ENCODE data around the gene SPTB.

SPTB gene

DNA sequence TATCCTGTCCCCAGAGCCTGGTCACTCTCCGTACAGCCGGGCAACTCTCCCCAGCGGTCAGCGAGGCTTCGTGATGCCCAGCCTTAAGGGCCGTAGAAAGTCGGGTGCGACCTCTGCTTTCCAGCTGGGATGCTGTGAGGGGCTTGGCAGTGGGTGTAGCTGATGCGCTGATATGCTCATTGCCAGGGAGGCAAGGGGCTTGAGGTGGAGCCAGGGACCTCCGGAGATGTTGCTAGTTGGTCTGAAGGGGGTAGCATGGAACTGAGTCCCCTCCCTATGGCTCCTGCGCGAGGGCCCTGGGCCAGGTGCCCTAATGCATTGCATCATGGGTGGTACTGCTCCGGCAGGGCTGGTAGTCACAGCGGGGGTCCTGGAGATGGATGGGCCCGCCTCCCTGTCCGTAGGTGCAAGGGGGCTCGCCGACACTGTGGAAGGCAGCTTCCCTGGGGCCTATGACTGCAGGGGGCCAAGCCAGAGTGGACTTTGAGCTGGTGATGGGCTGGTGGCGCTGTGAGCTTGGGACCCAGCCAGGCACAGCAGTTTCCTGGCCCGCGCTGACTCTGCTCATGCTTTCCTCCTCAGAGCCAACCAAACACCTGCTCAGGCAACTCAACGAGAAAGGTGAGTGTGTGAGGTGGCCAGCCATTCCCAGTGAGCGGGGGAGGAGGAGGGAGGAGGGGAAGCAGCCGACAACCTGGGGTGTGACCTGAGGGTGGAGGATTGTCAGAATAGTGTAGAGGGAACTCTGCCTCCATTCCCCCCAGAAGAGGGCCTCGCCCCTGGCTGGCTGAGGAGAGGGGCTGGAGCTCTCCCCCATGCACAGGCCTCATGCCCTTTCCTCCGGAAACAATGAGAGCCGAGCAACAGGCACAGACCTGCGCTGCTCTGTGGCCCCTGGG, 143.2 kb downstream of the SPTB start:
- H3K4me3 ChIP-seq (ENCODE audit: low read depth in 1 of 2, low read length in 2 of 2), result no peak overlapping the region
- H3K27me3 ChIP-seq (ENCODE audit: control insufficient read depth in 1 of 2, insufficient read depth in 2 of 2, low read length in 2 of 2), result no peaks in the 10 kb centered on the region
- no peaks in the 10 kb centered on the region for H3K9me3 ChIP-seq (ENCODE audit: control insufficient read depth in 1 of 2, low read length in 2 of 2)
- H3K27ac ChIP-seq (ENCODE audit: low read depth, low read length), result peak overlapping the region; percentile 5
- no peak overlapping the region for H3K9ac ChIP-seq (ENCODE audit: low read depth in 1 of 2, low read length in 2 of 2)
- H3K36me3 ChIP-seq (ENCODE audit: control insufficient read depth in 1 of 2, insufficient read depth in 2 of 2, low read length in 2 of 2), result peaks cover 38 to 58% of the 10 kb centered on the region in 2 donors
- H3K4me1 ChIP-seq (ENCODE audit: control insufficient read depth in 1 of 2, insufficient read depth in 2 of 2, low read length in 2 of 2), result peaks cover 13 to 14% of the 10 kb centered on the region in 2 donors

DNA sequence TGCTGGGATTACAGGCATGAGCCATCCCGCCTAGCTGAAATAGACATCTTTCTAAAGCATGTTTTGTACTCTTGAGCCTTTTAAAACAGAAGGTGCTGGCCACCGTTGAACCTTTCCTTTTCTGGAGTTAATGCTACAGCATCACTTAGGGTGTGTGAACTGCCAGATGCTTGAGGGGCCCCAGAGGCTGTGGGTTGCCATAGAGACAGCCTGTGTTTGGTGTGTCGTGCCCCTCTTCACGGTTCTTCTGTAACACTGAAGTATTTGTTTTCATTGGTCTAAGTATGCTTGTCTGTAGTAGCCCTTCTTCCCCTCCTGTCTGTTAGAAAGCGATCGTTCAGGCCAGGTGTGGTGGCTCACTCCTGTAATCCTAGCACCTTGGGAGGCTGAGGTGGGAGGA, 144.7 kb downstream of the SPTB start:
- Histone ChIP-seq H3K36me3 (ENCODE audit: control insufficient read depth in 1 of 2, insufficient read depth in 2 of 2, low read length in 2 of 2) (peaks cover 32 to 58% of the 10 kb centered on the region in 2 donors), H3K27me3 (ENCODE audit: control insufficient read depth in 1 of 2, insufficient read depth in 2 of 2, low read length in 2 of 2) (no peaks in the 10 kb centered on the region), H3K9me3 (ENCODE audit: control insufficient read depth in 1 of 2, low read length in 2 of 2) (no peaks in the 10 kb centered on the region), H3K4me3 (ENCODE audit: low read depth in 1 of 2, low read length in 2 of 2) (no peak overlapping the region), H3K9ac (ENCODE audit: low read depth in 1 of 2, low read length in 2 of 2) (no peak overlapping the region), H3K27ac (ENCODE audit: low read depth, low read length) (no peak overlapping the region), H3K4me1 (ENCODE audit: control insufficient read depth in 1 of 2, insufficient read depth in 2 of 2, low read length in 2 of 2) (peaks cover 13 to 14% of the 10 kb centered on the region in 2 donors)

DNA sequence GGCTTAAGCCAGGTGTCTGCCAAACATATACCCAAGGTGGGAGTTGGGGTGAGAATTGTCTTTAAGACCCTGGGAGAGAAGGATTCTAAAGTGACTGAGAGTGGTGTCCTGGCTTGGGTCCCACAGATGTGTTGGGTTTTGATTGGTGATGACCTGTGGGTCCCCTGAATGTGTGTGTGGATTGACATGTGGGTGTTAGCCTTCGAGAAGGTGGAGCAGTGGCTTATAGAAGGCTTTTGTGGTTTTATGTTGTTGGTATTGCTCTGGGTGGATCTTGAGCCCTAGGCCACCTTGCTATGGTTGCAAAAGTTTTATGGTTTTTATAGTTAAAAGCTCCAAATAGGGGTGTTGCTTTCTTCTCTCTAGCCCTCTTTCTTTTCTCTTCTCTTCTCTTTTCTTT, 145.8 kb downstream of the SPTB start:
- H3K27ac ChIP-seq (ENCODE audit: low read depth, low read length), result no peak overlapping the region
- H3K36me3 ChIP-seq (ENCODE audit: control insufficient read depth in 1 of 2, insufficient read depth in 2 of 2, low read length in 2 of 2), result peaks cover 31 to 54% of the 10 kb centered on the region in 2 donors
- H3K27me3 ChIP-seq (ENCODE audit: control insufficient read depth in 1 of 2, insufficient read depth in 2 of 2, low read length in 2 of 2), result no peaks in the 10 kb centered on the region
- no peaks in the 10 kb centered on the region for H3K9me3 ChIP-seq (ENCODE audit: control insufficient read depth in 1 of 2, low read length in 2 of 2)
- H3K9ac ChIP-seq (ENCODE audit: low read depth in 1 of 2, low read length in 2 of 2), result no peak overlapping the region
- H3K4me3 ChIP-seq (ENCODE audit: low read depth in 1 of 2, low read length in 2 of 2), result no peak overlapping the region
- H3K4me1 ChIP-seq (ENCODE audit: control insufficient read depth in 1 of 2, insufficient read depth in 2 of 2, low read length in 2 of 2), result peaks cover 13 to 14% of the 10 kb centered on the region in 2 donors

DNA sequence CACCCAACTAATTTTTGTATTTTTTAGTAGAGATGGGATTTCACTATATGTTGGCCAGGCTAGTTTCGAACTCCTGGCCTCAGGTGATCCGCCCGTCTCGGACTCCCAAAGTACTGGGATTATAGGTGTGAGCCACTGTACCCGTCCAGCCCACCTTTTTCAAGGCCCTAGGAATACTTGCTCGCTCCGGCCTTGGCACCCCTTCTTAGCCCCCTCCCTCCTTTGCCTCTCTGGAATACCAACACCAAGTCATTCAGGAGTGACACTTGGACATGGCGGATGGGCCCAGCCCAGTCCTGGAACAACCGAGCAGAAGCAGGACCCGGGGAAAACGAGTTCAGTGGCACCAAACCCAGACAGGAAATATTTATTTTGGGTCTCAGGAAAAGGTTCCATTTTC, 146.4 kb downstream of the SPTB start:
- Histone ChIP-seq H3K9me3 (ENCODE audit: control insufficient read depth in 1 of 2, low read length in 2 of 2) (no peaks in the 10 kb centered on the region), H3K4me3 (ENCODE audit: low read depth in 1 of 2, low read length in 2 of 2) (no peak overlapping the region), H3K4me1 (ENCODE audit: control insufficient read depth in 1 of 2, insufficient read depth in 2 of 2, low read length in 2 of 2) (peaks cover 13 to 14% of the 10 kb centered on the region in 2 donors), H3K9ac (ENCODE audit: low read depth in 1 of 2, low read length in 2 of 2) (no peak overlapping the region), H3K27me3 (ENCODE audit: control insufficient read depth in 1 of 2, insufficient read depth in 2 of 2, low read length in 2 of 2) (no peaks in the 10 kb centered on the region), H3K27ac (ENCODE audit: low read depth, low read length) (no peak overlapping the region), H3K36me3 (ENCODE audit: control insufficient read depth in 1 of 2, insufficient read depth in 2 of 2, low read length in 2 of 2) (peaks cover 31 to 57% of the 10 kb centered on the region in 2 donors)

DNA sequence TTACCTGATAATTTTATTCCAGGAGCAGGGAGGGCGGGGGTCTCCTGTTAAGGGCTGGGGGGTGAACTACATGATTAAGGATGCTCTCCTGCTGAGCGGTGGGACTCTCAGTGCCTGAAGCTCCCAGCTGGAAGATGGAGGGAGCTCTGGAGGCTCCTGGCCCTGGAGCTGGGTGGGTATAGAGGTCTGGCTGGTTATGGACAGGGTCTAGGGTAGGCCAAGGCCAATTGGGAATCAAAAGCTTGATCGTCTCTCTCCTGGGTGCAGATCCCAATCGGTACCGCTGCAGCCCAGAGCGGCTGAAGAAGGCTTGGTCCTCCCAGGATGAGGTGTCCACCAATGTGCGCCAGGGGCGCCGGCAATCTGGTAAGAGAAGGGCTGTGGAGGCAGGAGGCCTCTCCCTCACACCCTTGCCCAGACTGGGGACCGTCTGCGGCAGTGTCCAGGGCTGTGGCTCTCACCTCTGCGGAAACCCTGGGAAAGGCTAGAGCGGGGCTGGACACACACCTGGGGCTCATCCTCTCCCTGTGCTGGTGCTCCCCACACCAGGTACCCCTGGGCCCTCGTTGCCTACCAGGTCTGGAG, 147.1 kb downstream of the SPTB start:
- H3K4me3 ChIP-seq (ENCODE audit: low read depth in 1 of 2, low read length in 2 of 2), result no peak overlapping the region

DNA sequence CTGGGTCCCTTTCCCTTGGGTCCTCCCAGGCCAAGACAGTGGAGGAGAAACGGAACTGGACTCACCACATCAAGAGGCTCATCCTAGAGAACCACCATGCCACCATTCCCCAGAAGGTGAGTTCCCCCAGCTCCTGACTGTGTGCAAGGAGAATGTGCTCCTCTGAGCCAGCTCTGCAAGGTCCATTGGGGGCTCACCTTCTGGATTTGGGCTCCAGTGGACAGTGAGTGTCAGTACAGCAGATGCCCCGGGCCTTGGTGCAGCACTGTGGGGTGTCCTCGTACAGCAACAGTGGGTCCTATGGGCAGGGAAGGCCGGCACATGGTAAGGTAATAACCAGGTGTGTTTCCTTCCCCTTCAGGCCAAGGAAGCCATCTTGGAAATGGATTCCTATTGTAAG, 147.6 kb downstream of the SPTB start:
- Histone ChIP-seq H3K9me3 (ENCODE audit: control insufficient read depth in 1 of 2, low read length in 2 of 2) (no peaks in the 10 kb centered on the region), H3K27me3 (ENCODE audit: control insufficient read depth in 1 of 2, insufficient read depth in 2 of 2, low read length in 2 of 2) (no peaks in the 10 kb centered on the region), H3K36me3 (ENCODE audit: control insufficient read depth in 1 of 2, insufficient read depth in 2 of 2, low read length in 2 of 2) (peaks cover 35 to 64% of the 10 kb centered on the region in 2 donors), H3K27ac (ENCODE audit: low read depth, low read length) (no peak overlapping the region), H3K4me1 (ENCODE audit: control insufficient read depth in 1 of 2, insufficient read depth in 2 of 2, low read length in 2 of 2) (peaks cover 11 to 12% of the 10 kb centered on the region in 2 donors), H3K9ac (ENCODE audit: low read depth in 1 of 2, low read length in 2 of 2) (no peak overlapping the region), H3K4me3 (ENCODE audit: low read depth in 1 of 2, low read length in 2 of 2) (no peak overlapping the region)

More for the DNA sequence above, 147.1 kb downstream of the SPTB start:
- Histone ChIP-seq H3K9me3 (ENCODE audit: control insufficient read depth in 1 of 2, low read length in 2 of 2) (no peaks in the 10 kb centered on the region), H3K4me1 (ENCODE audit: control insufficient read depth in 1 of 2, insufficient read depth in 2 of 2, low read length in 2 of 2) (peaks cover 13 to 14% of the 10 kb centered on the region in 2 donors), H3K9ac (ENCODE audit: low read depth in 1 of 2, low read length in 2 of 2) (no peak overlapping the region), H3K36me3 (ENCODE audit: control insufficient read depth in 1 of 2, insufficient read depth in 2 of 2, low read length in 2 of 2) (peaks cover 35 to 64% of the 10 kb centered on the region in 2 donors), H3K27me3 (ENCODE audit: control insufficient read depth in 1 of 2, insufficient read depth in 2 of 2, low read length in 2 of 2) (no peaks in the 10 kb centered on the region), H3K27ac (ENCODE audit: low read depth, low read length) (no peak overlapping the region)

DNA sequence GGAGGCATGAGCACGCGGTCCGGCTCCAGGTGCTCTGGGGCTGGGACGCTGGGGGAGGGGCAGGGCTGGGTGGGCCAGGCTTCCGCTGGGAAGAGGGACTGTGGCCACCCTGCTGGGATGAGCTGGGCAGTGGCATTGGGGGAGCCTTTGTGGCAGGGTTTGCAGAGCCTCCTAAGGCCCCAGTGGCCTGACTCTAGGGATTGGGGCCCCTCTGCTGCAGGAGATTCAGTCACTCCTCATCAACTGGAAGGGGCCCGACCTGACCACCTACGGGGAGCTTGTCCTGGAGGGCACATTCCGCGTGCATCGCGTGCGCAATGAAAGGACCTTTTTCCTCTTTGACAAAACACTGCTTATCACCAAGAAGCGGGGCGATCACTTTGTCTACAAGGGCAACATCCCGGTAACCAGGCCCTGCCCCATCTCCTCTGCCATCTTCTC, 148.5 kb downstream of the SPTB start:
- no peak overlapping the region for H3K9ac ChIP-seq (ENCODE audit: low read depth in 1 of 2, low read length in 2 of 2)
- H3K4me1 ChIP-seq (ENCODE audit: control insufficient read depth in 1 of 2, insufficient read depth in 2 of 2, low read length in 2 of 2), result peaks cover 11 to 13% of the 10 kb centered on the region in 2 donors
- H3K27ac ChIP-seq (ENCODE audit: low read depth, low read length), result no peak overlapping the region
- peaks cover 35 to 56% of the 10 kb centered on the region in 2 donors for H3K36me3 ChIP-seq (ENCODE audit: control insufficient read depth in 1 of 2, insufficient read depth in 2 of 2, low read length in 2 of 2)
- no peak overlapping the region for H3K4me3 ChIP-seq (ENCODE audit: low read depth in 1 of 2, low read length in 2 of 2)
- no peaks in the 10 kb centered on the region for H3K27me3 ChIP-seq (ENCODE audit: control insufficient read depth in 1 of 2, insufficient read depth in 2 of 2, low read length in 2 of 2)
- H3K9me3 ChIP-seq (ENCODE audit: control insufficient read depth in 1 of 2, low read length in 2 of 2), result no peaks in the 10 kb centered on the region

DNA sequence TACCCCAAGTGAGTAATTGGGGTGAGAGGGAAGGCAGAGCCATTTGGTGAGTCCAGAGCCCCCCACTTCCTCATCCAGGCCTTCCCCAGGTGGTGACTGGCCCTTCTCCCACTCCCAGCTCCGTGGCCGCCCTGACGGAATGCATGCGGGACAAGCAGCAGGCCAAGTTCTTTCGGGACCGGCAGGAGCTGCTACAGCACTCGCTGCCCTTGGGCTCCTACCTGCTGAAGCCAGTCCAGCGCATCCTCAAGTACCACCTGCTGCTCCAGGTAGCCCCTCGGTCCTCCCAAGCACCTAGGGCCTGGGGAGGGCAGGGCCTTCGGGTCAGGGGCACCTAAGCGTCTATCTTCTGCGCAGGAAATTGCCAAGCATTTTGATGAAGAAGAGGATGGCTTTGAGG, 149.0 kb downstream of the SPTB start:
- no peak overlapping the region for H3K27ac ChIP-seq (ENCODE audit: low read depth, low read length)
- peaks cover 15% of the 10 kb centered on the region in 2 donors for H3K4me1 ChIP-seq (ENCODE audit: control insufficient read depth in 1 of 2, insufficient read depth in 2 of 2, low read length in 2 of 2)
- no peaks in the 10 kb centered on the region for H3K27me3 ChIP-seq (ENCODE audit: control insufficient read depth in 1 of 2, insufficient read depth in 2 of 2, low read length in 2 of 2)
- no peaks in the 10 kb centered on the region for H3K9me3 ChIP-seq (ENCODE audit: control insufficient read depth in 1 of 2, low read length in 2 of 2)
- H3K9ac ChIP-seq (ENCODE audit: low read depth in 1 of 2, low read length in 2 of 2), result no peak overlapping the region
- peaks cover 35 to 52% of the 10 kb centered on the region in 2 donors for H3K36me3 ChIP-seq (ENCODE audit: control insufficient read depth in 1 of 2, insufficient read depth in 2 of 2, low read length in 2 of 2)
- no peak overlapping the region for H3K4me3 ChIP-seq (ENCODE audit: low read depth in 1 of 2, low read length in 2 of 2)

DNA sequence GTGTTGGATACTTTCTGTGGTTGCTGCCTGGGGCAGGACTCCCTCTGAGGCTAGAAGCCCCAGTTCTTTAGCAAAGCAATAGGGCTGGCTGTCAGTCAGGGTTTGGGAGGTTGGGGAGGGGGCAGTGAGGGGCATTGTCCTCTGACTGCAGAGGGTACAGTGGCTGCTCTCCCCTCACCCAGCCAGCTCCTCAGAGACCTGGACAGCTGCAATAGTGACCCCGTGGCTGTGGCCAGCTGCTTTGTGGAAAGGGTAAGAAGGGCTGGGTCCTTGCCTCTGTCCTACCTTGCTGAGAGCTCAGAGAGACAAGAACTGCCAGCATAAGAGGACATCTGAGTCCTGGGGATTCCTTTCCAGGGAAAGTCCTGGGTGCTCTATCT, 149.7 kb downstream of the SPTB start:
- H3K27me3 ChIP-seq (ENCODE audit: control insufficient read depth in 1 of 2, insufficient read depth in 2 of 2, low read length in 2 of 2), result no peaks in the 10 kb centered on the region

DNA sequence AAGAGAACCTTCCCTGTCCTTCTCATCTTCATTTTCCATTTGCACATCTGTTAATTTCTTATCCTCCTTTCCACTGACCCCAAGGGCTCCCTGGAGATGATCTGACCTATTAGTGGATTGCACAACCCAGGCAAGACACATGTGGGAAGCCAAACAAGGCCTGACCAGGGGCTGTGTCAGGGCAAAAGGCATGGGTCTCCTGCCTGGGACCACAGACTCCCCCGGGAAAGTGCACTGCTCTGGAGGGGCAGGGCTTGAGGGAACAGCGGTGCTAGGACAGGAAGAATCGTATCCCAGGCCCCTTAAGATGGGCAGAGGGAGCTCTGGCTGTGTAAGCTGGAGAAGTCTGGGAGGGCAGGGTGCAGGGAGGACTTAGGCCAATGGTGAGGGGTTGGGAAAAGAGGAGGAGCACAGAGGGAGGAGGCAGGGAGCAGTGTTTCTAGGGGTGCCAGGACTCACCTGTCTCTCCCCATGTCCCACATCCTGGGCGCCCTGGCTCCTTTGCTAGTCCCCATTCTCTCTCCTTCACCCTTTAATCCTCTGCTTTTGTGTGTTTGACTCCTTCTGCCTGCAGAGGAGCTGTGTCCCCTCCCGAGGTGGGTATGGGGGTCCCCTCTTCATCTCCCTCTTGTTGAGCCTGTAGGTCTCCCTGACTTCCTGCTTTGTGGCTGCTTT, 150.2 kb downstream of the SPTB start:
- peaks cover 35 to 52% of the 10 kb centered on the region in 2 donors for H3K36me3 ChIP-seq (ENCODE audit: control insufficient read depth in 1 of 2, insufficient read depth in 2 of 2, low read length in 2 of 2)
- H3K4me1 ChIP-seq (ENCODE audit: control insufficient read depth in 1 of 2, insufficient read depth in 2 of 2, low read length in 2 of 2), result peaks cover 26% of the 10 kb centered on the region in 2 donors
- no peak overlapping the region for H3K9ac ChIP-seq (ENCODE audit: low read depth in 1 of 2, low read length in 2 of 2)
- no peak overlapping the region for H3K4me3 ChIP-seq (ENCODE audit: low read depth in 1 of 2, low read length in 2 of 2)
- no peaks in the 10 kb centered on the region for H3K9me3 ChIP-seq (ENCODE audit: control insufficient read depth in 1 of 2, low read length in 2 of 2)
- H3K27ac ChIP-seq (ENCODE audit: low read depth, low read length), result no peak overlapping the region
- H3K27me3 ChIP-seq (ENCODE audit: control insufficient read depth in 1 of 2, insufficient read depth in 2 of 2, low read length in 2 of 2), result no peaks in the 10 kb centered on the region

More for the DNA sequence above, 149.7 kb downstream of the SPTB start:
- peaks cover 21% of the 10 kb centered on the region in 2 donors for H3K4me1 ChIP-seq (ENCODE audit: control insufficient read depth in 1 of 2, insufficient read depth in 2 of 2, low read length in 2 of 2)
- no peaks in the 10 kb centered on the region for H3K9me3 ChIP-seq (ENCODE audit: control insufficient read depth in 1 of 2, low read length in 2 of 2)
- H3K4me3 ChIP-seq (ENCODE audit: low read depth in 1 of 2, low read length in 2 of 2), result no peak overlapping the region
- peaks cover 35 to 52% of the 10 kb centered on the region in 2 donors for H3K36me3 ChIP-seq (ENCODE audit: control insufficient read depth in 1 of 2, insufficient read depth in 2 of 2, low read length in 2 of 2)
- no peak overlapping the region for H3K27ac ChIP-seq (ENCODE audit: low read depth, low read length)
- no peak overlapping the region for H3K9ac ChIP-seq (ENCODE audit: low read depth in 1 of 2, low read length in 2 of 2)
